Sigmoid colon (tissue), 4 donors: ENCODE measurements around the gene SULT4A1.

Source experiments
- CTCF ChIP-seq, 4 experiments: fragments of 450-650 bp in 3 of 4; fragments of 200-600 bp in 1 of 4; IDR thresholded peaks; one replicate each; pipeline ENCODE4 v1.5.1; 2016 to 2019; ENCODE audit warnings: antibody characterized with exemption in 4 of 4, mild to moderate bottlenecking in 3 of 4, moderate library complexity in 2 of 4
- POLR2AphosphoS5 ChIP-seq, 4 donors: sonication (generic); formaldehyde crosslinking; IDR thresholded peaks; one replicate each; pipeline ENCODE4 v1.6.1; 2017; ENCODE audit warnings: antibody characterized with exemption in 4 of 4

DNA sequence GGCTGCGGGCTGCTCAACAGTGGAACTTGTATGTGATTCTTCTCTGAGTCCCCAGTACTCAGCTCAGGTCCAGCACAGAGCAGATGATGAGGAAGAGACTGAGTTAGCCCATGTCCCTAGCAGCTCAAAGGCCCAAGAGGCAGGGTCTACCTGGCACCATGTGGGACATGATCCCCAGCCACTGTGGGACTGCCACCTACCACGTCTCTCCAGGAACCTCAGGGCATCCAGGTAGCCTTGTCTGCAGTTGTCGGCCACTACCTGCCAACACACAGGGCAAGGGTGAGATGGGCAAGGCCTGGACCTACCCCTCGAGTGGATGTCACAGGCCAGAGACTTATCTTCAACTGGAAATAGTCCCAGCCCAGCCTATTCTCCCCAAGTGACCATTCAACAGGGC lies 25.1 kb upstream of the SULT4A1 start:
- TF ChIP-seq CTCF (IDR thresholded peaks at IDR 0.05) (no peak), POLR2AphosphoS5 (IDR thresholded peaks at IDR 0.05) (no peak)
